AG04450 (cell line): ENCODE data around the gene RSRC2. TPM values are rescaled to one million over a fixed set of nuclear protein-coding genes. Genes with fewer than 3 reads are reported as not detected.

Source experiments
- CTCF ChIA-PET: fragments of 300-600, 350-600 bp; formaldehyde crosslinking; extraction: SDS; loops from one replicate; lab custom pipeline; 2022; ENCODE audit warnings: antibody characterized with exemption, inconsistent platforms; lab: Charles Lee
- POLR2A ChIA-PET: fragments of 350-600 bp; formaldehyde crosslinking; extraction: SDS; loops from one replicate; lab custom pipeline; 2021; ENCODE audit warnings: antibody characterized with exemption, inconsistent platforms; lab: Yijun Ruan, JAX
- DNase-seq: peaks from one replicate; pipeline ENCODE4 v3.0.0-alpha.2; 2011; ENCODE audit warnings: low read depth, low spot score
- H3K27ac ChIP-seq: one replicate; pipeline ENCODE4 v1.5.1; 2012; ENCODE audit warnings: low read depth, low read length, control low read depth
- H3K27me3 ChIP-seq: one replicate; pipeline ENCODE4 v1.6.0; 2012; ENCODE audit warnings: low read length; ENCODE audit not compliant: control insufficient read depth, insufficient read depth
- H3K4me3 ChIP-seq: 2 replicates; pipeline ENCODE4 v1.5.1; 2011; ENCODE audit warnings: mild to moderate bottlenecking, low read depth, low read length, control low read depth
- H3K9me3 ChIP-seq: 2 replicates; pipeline ENCODE4 v1.5.1; 2012; ENCODE audit warnings: low read length; ENCODE audit not compliant: control insufficient read depth, insufficient read depth
- polyA plus RNA-seq: library from polyadenylated mRNA; depleted of rRNA; stranded (reverse); fragments of >200 nt; gene quantifications from 2 replicates; pipeline ENCODE4 v1.2.3, GENCODE V29; 2011
- TF ChIP-seq, protein P1 (sequence below): IDR thresholded peaks from 2 replicates; pipeline ENCODE4 v1.5.1; 2011; ENCODE audit warnings: low read depth, low read length, control low read depth, inconsistent platforms

Gene RSRC2
- polyA plus RNA-seq, 1 experiment = 45.9 TPM

GRCh38 chr12:122560138-122560537, 33.4 kb upstream of the RSRC2 start:
- no peak overlapping the region for H3K27ac ChIP-seq
- H3K4me3 ChIP-seq = no peak overlapping the region
- CTCF ChIA-PET = no interaction called here
- no peaks in the 10 kb centered on the region for H3K9me3 ChIP-seq
- DNase-seq = no peak
- POLR2A ChIA-PET = no interaction called here
- TF ChIP-seq, protein P1, sequence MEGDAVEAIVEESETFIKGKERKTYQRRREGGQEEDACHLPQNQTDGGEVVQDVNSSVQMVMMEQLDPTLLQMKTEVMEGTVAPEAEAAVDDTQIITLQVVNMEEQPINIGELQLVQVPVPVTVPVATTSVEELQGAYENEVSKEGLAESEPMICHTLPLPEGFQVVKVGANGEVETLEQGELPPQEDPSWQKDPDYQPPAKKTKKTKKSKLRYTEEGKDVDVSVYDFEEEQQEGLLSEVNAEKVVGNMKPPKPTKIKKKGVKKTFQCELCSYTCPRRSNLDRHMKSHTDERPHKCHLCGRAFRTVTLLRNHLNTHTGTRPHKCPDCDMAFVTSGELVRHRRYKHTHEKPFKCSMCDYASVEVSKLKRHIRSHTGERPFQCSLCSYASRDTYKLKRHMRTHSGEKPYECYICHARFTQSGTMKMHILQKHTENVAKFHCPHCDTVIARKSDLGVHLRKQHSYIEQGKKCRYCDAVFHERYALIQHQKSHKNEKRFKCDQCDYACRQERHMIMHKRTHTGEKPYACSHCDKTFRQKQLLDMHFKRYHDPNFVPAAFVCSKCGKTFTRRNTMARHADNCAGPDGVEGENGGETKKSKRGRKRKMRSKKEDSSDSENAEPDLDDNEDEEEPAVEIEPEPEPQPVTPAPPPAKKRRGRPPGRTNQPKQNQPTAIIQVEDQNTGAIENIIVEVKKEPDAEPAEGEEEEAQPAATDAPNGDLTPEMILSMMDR = no peak
- no peaks in the 10 kb centered on the region for H3K27me3 ChIP-seq

DNA sequence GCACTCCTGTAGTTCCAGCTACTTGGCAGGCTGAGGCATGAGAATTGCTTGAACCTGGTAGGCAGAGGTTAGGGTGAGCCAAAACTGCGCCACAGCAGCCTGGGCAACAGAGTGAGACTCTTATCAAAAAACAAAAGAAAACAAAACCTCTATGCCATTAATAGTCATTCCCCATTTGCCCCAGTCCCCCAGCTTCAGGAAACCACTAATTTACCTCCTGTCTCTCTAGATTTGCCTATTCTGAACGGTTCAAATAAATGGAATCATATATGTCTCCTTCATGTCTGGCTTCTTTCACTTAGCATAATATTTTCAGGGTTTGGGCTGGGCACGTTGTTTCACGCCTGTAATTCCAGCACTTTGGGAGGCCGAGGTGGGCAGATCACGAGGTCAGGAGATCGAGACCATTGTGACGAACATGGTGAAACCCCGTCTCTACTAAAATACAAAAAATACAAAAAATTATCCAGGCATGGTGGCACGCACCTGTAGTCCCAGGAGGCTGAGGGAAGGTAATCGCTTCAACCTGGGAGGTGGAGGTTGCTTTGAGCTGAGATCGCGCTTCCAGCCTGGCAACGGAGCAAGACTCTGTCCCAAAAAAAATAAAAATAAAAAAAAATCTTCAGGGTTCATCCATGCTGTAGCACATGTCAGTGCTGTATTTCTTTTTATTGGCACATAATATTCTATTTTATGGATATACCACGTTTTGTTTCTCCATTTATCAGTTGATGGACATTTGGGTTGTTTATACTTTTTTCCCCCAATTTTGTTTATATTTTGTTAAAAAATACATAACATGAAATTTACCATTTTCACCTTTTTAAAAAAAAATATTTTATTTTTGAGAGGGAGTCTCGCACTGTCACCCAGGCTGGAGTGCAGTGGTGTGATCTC, 32.3 kb upstream of the RSRC2 start:
- H3K27me3 ChIP-seq = no peaks in the 10 kb centered on the region
- H3K4me3 ChIP-seq = no peak overlapping the region
- H3K27ac ChIP-seq = no peak overlapping the region
- H3K9me3 ChIP-seq = no peaks in the 10 kb centered on the region
- CTCF ChIA-PET = no interaction called here
- POLR2A ChIA-PET = interaction anchor here (0.6 kb wide), 1 partner anchor 266 kb away, joined by 3 read pairs; no protein-coding TSS in a partner anchor
- no peak for DNase-seq
- TF ChIP-seq, protein P1 = no peak

- POLR2A ChIA-PET = interaction anchor here (1.2 kb wide), 1 partner anchor 20 kb away, joined by 4 read pairs; the partner anchor contains the start of genes KNTC1 and RSRC2
- no peaks in the 10 kb centered on the region for H3K9me3 ChIP-seq
- TF ChIP-seq, protein P1 = no peak
- H3K4me3 ChIP-seq = no peak overlapping the region
- DNase-seq = no peak
- no peaks in the 10 kb centered on the region for H3K27me3 ChIP-seq
- H3K27ac ChIP-seq = no peak overlapping the region
- CTCF ChIA-PET = no interaction called here
These were observed 20.6 kb upstream of the RSRC2 start for GRCh38 chr12:122547330-122547729.

DNA sequence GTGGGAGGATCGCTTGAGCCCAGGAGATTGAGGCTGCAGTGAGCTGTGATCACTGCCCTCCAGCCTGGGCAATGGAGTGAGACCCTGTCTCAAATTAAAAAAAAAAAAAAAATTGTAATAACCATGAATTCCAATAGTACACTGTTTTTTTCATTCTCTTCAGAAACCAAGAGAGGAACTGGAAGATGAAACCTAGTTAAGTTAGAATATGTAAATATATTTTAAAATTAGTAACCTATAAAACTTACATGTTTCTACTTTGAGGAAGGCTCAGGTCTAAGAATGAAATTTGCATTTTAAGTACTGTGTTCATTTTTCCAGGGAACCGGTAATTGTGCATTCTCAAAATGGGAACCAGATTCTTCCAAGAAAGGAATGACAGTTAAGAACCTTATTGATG, 19.1 kb upstream of the RSRC2 start:
- ChIA-PET CTCF (no interaction called here), POLR2A (no interaction called here)
- Histone ChIP-seq H3K27me3 (no peaks in the 10 kb centered on the region), H3K27ac (no peak overlapping the region), H3K4me3 (no peak overlapping the region), H3K9me3 (no peaks in the 10 kb centered on the region)
- no peak for DNase-seq
- TF ChIP-seq, protein P1 = no peak

DNA sequence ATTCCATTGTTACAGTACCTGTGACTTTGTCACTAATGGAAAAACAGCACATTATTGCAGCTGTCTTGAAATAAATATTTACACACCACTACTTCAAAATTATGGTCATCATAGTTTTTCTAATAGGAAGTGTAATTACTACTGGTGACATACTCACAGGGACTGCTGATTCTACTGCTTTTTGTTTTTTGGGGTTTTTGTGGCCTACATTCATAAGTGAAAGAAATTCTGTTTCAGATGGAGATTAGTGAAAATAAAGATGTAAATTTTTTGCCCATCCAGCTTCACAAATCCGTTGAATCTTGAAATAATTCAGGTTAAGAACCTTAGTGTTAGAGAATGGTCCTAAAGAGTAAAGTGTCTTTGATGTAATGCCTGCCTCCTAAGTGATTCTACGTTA, 17.8 kb upstream of the RSRC2 start:
- Histone ChIP-seq H3K27ac (no peak overlapping the region), H3K27me3 (no peaks in the 10 kb centered on the region), H3K4me3 (no peak overlapping the region), H3K9me3 (no peaks in the 10 kb centered on the region)
- TF ChIP-seq, protein P1 = no peak
- ChIA-PET CTCF (no interaction called here), POLR2A (no interaction called here)
- DNase-seq = no peak
